CD1c-positive myeloid dendritic cell (primary cell): ENCODE results near the gene FOXB2.
"Not testable (repeated sequence)": the region's sequence is repeated elsewhere in the genome, so short reads cannot be mapped to it uniquely, and the experiment has no call there.

Source experiments
- DNase-seq: peaks from one replicate; pipeline ENCODE4 v3.0.0-alpha.2; 2016; ENCODE audit errors: extremely low spot score

Gene FOXB2

DNA sequence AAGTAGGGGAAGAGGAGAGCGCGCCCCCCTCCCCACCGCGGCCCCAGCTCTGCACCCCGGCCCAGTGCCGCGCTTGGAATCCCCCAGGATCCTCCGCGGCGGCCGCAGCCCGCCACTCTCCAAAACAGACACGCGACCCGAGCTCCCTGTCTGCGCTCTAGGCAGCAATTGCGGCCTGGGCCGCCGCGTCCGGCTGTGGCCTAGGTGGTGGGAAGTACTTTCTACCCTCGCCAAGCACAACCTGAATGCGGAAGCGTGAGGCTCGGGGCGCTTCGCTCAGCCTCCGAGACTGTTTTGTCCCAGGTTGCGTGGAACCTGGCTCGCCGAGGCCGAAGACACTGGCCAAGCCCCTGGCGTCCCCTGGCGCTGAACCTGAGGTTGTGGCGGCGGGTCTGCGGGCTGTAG is 3.3 kb upstream of the FOXB2 start:
- no peak for DNase-seq

DNA sequence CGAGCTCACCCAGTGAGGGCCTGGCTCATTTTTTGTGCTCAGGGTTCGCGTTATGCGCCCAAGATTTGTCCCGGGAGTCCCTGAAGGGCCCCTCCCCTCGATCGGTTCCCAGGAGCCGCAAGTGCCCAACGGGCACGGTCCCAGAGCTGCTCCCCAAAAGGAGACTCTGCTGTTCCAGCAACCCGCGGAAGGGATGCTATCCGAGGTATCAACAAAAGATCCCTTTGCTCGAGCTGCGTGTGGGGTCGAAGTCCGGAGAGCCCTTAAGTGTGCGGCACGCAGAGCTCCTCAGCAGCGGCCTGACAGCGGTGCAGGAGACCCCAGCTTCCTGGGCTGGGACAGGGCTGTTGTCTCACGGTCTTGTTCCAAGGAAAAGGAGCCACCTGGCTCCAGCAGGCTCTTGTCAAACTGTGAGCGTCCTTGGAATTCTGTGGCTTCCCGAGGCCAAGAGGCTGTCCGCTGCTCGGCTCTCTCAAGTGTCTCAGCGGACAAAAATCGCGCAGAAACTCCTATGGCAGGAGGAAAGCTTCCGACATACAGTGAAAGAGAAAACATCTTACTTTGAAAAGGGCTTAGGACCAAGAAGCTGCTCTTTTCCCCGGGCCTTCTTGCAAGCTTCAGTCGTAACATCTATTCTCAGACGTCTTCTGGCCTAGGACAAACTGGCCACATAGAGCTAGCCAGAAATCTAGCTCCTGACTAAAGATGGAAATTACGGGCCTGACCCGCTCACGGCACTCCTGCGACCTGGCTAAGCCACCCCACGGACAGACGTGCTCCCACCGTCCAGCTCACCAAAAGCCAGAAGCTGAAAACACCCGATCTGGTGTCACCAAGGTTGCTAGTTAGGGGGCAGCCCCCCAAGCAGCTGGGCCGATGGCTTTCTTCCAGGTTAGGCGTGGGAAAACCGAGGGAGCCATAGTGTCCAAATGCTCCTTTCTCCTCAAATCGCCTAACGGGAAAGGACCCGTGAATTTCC is 2.6 kb upstream of the FOXB2 start:
- no peak for DNase-seq

DNA sequence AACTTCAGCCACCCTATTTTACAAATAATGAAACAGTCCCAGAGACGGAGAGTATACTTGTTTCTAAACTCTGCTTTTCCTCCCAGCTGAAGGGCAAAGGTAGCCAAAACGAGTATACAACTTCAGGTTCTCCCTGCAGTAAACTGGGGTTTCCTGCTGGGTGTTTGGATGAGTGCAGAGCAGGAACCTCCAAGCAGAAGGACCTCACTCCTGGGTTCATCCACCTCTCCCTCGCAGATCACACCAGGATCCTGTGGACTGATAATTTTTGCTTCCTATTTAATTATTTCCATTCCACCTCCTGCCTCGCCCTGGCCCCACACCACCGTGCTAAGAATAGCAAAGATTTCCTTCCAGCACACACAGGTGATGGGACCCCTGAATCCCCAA is 2.0 kb upstream of the FOXB2 start:
- DNase-seq = no peak

DNA sequence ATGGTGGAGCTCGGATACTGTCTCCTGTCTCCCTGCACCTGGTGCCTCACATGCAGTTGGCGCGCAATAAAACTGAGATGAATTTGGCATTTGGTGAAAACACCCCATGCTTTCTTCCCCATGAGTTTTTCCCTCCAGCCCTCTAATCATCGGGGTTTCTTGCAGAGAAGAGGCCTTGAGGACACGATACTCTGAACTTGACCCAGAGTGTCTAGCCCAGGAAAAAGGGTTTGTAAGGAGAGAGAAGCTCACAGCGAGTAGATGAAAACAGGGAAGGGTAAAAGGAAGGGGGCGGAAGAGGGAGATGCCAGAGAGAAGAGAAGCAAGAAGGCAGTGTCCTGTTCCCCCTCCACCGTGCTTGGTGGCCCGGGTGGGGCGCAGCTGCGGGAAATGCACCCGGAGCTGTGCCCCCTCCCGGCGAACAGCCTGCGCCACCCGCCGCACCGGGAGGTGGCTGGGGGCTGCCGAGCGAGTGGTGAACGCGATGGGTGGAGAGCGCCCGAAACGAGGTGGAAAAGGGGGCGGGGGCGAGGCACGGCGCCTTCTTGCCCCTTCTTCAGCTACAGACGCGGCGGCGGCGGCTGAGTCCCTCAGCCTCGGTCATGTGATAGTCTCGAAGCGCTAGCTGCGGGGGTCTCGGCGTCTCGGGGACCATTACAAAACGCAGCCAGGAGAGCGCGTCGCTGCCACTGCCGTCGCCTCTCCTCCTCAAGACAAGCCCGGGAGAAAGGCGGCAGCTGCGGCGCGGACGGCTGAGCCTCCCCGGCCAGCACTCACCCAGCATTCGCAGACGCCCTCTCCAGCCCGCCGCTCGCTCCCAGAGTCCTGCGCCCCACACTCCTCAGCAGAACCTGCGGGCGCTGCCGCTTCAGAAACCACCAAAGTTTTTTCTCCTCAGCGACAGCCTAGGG is 1.1 kb upstream of the FOXB2 start:
- DNase-seq = no peak

DNA sequence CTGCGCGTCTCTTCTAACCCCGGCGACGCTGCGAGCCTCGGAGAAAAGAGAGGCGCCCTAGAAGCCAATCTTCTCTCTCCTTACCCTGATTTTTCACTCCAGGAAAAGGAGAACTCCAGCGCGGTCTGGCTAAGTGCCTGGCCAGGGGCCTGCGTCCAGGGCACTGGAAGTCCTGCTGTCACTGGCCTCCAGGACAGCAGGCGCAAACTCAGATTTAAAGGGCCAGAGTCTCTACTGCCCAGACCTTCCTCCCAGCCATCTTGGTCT is 553 bp upstream of the FOXB2 start:
- DNase-seq = no peak

DNA sequence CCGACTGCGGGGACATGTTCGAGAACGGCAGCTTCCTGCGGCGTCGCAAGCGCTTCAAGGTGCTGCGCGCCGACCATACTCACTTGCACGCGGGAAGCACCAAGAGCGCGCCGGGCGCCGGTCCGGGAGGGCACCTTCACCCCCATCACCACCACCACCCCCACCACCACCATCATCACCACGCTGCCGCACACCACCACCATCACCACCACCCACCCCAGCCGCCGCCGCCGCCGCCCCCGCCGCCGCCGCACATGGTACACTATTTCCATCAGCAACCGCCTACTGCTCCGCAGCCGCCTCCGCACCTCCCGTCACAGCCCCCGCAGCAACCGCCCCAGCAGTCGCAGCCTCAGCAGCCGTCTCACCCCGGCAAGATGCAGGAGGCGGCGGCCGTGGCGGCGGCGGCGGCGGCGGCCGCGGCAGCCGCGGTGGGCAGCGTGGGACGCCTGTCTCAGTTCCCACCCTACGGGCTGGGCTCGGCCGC is 514 bp downstream of the FOXB2 start:
- DNase-seq = no peak

DNA sequence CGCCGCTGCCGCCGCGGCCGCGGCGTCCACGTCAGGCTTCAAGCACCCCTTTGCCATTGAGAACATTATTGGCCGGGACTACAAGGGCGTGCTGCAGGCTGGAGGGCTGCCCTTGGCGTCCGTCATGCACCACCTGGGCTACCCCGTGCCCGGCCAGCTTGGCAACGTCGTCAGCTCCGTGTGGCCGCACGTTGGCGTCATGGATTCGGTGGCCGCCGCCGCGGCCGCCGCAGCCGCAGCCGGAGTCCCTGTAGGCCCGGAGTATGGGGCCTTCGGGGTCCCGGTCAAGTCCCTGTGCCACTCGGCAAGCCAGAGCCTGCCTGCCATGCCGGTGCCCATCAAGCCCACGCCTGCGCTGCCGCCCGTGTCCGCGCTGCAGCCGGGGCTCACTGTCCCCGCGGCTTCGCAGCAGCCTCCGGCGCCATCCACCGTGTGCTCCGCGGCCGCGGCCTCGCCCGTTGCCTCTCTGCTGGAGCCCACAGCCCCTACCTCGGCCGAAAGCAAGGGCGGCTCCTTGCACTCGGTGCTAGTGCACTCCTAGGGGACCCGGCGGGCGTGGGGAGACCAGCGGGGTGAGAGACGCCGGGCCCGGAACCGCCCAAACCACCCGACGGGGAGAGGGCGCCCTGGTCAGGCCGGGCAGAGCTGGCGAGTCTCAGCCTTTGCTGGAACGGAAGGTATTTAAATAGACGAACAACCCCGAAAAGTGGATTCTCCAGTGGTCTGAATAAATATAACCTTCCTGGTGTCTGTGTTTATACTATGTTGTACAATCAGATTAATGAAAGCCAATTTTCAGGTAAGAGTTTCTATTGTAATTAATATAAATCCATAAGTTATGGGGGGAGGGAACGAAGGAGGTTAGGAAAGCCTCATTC is 1.2 kb downstream of the FOXB2 start:
- no peak for DNase-seq

DNA sequence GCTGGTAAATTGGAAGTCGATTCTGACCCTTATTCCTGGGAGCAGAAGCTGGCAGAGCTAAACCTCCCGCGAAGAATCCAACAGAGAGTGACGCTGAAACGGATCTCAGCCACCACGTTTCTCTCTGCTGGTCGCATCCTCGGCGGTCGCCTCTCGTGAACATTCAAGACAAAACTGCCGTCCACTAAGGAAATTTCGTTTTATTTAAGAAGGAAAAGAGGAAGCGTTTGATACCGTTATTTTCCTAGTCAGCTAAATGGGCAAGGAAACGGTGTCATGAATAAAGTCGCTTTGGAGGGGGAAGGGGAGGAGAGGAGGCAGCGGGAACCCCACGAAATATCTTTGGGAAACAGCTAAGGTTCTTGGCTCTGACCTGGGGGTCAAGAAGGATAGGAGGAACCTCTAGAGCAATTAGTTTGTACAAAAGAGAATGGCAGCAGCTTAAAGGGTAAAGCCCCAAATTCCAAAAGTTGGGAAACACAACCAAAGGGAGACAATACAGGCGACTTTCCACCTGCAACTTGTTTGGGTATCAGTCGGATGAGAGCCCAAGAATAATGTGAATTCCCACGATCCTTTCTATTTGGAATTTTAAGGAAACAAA is 1.9 kb downstream of the FOXB2 start:
- DNase-seq = peak; percentile 9

DNA sequence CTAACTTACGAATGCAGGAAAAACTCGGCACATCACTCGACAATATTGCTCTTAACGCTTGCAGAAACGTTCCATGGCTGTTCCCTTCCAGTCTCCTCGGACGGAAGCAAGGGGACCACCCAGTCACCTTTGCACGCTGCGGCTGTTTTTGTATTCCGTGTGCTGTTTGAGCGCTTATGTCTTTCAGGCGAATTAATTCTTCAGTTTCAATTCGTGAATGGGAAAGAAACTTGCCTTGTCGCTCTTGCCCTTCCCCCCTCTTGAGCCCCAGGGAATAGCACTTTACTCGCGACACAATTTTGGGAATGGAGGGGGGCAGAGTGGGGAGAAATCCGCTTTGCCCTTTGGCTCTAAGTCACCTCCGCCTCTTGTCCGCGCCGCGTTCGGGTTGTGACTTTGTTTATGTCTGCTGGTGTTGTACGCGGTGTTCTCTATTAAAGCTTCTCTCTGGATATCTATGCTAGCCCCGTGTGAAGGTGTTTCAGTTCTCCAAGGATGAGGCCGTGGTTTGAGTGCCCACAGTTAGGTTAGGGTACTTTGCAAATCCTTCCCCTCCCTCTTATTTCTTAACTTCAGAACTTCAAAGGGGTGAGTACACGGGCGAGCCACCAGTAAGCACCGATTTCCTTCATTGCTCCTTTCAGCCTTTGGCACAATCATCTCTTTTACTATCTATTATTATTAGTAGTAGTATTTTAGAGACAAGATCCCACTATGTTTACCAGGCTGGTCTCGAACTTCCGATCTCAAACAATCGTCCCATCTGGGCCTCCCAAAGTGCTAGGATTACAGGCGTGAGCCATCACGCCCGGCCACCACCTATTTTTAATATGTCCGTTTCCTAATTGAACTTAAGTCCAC is 2.7 kb downstream of the FOXB2 start:
- no peak for DNase-seq

DNA sequence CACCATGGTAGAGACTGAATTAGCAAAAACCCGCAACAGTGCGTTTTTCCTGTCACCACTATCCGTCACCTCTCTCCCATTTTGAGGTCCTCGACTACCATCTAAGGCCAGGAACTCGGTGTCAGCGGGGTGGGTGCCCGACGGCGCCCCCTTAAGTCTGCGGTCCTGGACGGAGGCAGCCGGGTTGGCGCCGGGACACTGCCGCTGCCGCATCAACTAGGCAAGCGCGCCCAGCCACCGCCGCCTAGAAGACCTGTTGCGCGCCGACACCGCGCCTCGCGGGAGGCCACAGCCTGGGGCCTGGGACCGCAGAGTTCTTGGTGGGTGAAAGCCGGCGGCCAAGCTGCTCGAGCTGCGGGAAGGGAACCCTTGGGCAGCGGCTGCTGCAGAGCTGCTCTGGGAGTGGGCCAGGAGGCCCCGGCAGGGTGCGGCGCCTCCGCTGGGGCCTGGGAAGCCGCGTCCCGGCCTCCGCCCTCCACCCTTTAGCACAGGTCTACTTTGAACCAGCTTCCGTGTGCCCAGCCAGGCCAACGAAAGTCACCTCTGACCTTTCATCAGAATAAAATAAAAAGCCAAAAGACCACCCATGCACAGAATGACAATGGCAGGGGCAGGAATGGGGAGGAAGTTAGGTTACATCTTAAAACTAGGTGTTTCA is 3.5 kb downstream of the FOXB2 start:
- no peak for DNase-seq

DNA sequence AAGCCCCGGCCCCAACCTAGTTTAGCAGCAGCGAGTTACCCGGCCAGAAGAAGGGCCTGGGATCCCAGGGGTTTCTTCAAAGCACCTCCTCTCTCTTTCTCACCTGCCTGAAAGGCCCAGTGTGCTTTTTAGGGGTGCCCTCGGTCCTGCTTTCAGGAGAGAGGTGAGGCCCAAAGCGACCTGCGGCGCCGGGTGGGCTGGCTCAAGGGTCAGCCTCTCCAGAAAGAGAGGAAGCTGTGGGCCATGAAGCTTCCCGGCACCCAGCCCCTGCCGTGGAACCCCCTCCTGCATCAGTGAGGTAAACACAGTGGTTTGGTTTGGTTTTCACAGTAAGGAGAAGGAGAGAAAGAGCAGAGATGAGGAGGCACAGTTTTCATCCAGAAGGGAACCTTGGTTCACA is 4.3 kb downstream of the FOXB2 start:
- DNase-seq = no peak

DNA sequence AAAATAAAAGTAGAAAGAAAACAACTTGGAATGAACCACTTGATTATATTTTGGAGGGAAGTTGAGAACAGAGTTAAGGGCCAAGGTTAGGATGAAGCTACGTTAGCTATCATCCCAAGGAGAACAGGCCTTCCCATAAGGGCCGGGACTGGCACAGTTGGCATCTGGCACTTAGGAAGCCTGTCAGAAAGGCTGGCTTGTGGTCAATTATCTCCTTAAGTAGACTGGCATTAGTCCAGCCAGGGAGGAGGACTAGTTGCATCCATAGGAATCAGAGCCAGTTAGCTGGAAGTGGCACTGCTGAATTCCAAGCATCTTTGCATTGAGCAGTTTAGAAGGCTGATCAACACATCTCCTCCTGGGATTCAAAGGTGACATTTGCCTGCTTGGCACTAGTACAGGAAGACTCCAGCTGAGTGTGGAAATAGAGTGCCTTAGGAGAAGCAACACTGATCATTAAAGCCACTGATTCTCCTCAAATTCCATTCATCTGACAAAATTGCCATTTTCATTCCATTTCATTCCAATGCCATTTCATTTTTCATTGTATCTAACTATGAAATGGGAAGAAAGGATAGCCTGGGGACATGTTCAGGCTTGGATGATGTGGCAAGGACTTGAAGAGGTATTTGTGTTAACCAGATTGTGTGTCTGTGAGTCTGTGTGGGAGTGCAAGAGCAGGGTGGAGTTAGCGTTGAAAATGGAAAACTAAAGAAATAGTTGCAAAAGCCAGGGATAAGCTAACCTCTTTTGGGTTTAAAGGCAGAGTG is 5.5 kb downstream of the FOXB2 start:
- DNase-seq = no peak

DNA sequence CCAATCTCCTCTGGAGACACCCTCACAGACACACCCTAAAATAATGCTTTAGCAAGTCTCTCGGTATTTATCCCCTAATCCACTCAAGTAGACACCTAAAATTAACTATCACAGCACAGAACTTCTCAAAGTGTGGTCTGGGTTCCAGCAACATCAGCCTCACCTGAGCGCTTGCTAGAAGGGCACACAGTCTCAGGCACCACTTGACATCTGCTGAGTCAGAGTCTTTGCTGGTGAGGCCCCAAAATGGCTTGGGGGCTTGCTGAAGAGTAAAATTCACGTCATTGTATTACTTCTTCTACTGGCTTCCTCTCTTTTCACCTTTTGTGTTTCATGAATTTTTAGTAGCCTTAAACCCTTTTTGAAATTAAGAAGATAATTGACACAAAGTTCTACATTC is 9.0 kb downstream of the FOXB2 start:
- DNase-seq = no peak

DNA sequence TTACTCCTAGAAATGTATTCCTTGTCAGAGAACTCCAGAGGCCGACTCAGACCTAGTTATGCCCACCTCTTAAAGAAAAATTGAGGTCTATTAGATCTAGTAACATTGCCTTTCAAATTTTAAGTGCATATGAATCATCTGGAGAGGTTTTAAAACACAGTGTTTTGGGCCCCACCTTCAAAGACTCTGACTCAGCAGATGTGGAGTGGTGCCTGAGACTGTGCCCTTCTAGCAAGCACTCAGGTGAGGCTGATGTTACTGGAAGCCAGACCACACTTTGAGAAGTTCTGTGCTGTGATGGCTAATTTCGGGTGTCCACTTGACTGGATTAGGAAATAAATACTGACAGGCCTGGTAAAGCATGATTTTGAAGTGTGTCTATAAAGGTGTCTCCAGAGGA is 10.6 kb downstream of the FOXB2 start:
- no peak for DNase-seq

DNA sequence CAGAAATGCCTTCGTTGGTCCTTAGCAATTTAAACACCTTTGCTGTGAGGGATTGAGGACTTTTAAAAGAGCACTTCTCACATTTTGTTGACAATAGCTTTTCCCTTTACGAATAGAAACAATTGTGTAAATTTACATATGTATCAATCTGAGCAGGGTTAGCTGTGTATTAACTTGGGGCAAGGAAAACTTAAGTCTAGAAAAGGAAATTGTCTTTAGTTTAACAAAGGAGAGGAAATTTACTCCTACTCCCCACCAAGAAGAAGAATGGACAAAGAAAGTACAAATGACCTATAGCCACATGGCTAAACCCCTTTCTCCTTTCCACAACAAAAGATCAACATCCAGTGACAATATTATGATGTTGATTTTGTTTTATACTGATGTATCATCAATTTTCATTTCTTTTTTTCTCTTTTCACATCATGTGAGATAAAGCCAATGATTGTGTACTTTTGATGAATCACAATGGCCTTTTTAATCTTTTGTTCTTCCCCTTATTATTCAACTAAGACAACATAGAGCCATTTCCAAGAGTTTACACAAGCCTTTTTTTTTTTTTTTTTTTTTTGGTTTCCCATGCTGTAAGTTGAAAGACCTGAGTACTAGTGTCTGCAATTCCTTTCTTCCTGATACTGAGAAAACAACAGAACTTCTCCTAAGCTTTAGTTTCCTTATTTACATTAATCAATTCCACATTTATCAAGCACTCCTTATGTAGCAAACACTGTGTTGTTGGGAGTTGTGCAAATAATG is 19.0 kb downstream of the FOXB2 start:
- DNase-seq = no peak

DNA sequence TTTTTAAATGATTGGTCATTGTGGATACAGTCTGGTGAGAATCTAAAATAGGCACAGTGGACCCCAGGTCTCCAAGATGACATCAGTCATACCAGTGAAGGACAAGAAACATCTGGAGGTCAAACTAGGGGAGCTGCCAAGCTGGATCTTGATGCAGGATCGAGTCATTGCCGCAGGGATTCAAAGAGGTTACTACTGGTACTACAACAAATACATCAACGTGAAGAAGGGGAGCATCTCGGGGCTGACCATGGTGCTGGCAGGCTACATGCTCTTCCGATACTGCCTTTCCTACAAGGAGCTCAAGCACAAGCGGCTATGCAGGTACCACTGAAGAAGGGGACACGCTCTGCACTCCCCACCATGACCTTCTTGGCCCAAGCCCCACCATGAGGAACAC is 20.9 kb downstream of the FOXB2 start:
- no peak for DNase-seq

DNA sequence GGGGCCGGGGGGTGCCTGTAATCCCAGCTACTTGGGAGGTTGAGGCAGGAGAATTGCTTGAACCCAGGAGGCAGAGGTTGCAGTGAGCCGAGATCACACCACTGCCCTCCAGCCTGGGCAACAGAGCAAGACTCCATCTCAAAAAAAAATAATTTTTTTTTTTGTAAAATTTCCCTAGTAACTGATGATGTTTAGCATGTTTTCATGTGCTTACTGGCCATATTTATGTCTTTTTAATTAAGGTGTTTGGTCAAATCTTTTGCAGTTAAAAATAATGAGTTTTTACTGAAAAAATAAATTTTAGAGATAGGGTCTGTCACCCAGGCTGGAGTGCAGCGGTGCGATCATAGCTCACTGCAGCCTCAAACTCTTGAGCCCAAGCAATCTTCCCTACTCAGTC is 24.3 kb downstream of the FOXB2 start:
- DNase-seq = not testable (repeated sequence)

DNA sequence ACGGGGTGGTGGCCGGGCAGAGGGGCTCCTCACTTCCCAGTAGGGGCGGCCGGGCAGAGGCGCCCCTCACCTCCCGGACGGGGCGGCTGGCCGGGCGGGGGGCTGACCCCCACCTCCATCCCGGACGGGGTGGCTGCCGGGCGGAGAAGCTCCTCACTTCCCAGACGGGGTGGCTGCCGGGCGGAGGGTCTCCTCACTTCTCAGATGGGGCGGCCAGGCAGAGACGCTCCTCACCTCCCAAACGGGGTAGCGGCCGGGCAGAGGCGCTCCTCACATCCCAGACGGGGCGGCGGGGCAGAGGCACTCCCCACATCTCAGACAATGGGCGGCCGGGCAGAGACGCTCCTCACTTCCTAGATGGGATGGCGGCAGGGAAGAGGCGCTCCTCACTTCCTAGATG is 41.2 kb downstream of the FOXB2 start:
- DNase-seq = not testable (repeated sequence)
